NB4 (cell line): ENCODE data around the gene KCNQ5.

Experiments
- DNase-seq: peaks from one replicate; pipeline ENCODE4 v3.0.0; 2010; ENCODE audit warnings: low read depth
- H3K4me3 ChIP-seq: one replicate; pipeline ENCODE4 v1.5.1; 2011; ENCODE audit warnings: mild to moderate bottlenecking, low read depth, low read length, moderate library complexity
- MYC ChIP-seq: IDR thresholded peaks from 2 replicates; pipeline ENCODE4 v1.6.1; 2011; ENCODE audit warnings: low read depth, low read length
- POLR2A ChIP-seq: IDR thresholded peaks from 2 replicates; pipeline ENCODE4 v1.6.1; 2011; ENCODE audit warnings: mild to moderate bottlenecking; ENCODE audit not compliant: insufficient read length; ENCODE audit errors: extremely low read depth
- TF ChIP-seq, protein P1 (sequence below): IDR thresholded peaks from one replicate; pipeline ENCODE4 v1.5.1; 2012; ENCODE audit warnings: low read depth, low read length
- TF ChIP-seq, protein P2 (sequence below): IDR thresholded peaks from 2 replicates; pipeline ENCODE4 v1.6.1; 2011; ENCODE audit warnings: low read depth, low read length

Gene KCNQ5

DNA sequence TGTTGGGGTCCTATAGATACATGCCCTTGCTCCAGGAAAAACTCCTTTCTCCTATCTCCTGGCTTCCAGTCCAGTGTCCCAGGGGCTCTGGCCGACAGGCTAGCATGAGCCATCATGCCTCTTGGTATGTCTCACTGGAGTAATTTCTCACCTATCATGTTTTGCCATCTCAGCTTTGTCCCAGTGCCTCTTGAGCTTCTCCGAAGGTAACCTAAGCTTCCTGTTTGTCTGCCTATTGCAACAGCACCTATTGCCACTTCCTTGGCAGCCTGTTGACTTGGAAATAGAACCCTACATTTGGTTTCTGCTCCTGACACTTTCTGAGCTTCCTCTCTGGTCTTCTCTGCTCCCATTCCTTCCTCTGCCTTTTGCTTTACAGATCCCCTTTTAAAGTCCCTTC lies 197.7 kb downstream of the KCNQ5 start:
- peak; percentile 77 for DNase-seq
- TF ChIP-seq MYC (no peak), POLR2A (no peak)
- TF ChIP-seq, protein P1, sequence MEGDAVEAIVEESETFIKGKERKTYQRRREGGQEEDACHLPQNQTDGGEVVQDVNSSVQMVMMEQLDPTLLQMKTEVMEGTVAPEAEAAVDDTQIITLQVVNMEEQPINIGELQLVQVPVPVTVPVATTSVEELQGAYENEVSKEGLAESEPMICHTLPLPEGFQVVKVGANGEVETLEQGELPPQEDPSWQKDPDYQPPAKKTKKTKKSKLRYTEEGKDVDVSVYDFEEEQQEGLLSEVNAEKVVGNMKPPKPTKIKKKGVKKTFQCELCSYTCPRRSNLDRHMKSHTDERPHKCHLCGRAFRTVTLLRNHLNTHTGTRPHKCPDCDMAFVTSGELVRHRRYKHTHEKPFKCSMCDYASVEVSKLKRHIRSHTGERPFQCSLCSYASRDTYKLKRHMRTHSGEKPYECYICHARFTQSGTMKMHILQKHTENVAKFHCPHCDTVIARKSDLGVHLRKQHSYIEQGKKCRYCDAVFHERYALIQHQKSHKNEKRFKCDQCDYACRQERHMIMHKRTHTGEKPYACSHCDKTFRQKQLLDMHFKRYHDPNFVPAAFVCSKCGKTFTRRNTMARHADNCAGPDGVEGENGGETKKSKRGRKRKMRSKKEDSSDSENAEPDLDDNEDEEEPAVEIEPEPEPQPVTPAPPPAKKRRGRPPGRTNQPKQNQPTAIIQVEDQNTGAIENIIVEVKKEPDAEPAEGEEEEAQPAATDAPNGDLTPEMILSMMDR, result no peak
- TF ChIP-seq, protein P2, sequence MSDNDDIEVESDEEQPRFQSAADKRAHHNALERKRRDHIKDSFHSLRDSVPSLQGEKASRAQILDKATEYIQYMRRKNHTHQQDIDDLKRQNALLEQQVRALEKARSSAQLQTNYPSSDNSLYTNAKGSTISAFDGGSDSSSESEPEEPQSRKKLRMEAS, result no peak
- no peak overlapping the region for H3K4me3 ChIP-seq

DNA sequence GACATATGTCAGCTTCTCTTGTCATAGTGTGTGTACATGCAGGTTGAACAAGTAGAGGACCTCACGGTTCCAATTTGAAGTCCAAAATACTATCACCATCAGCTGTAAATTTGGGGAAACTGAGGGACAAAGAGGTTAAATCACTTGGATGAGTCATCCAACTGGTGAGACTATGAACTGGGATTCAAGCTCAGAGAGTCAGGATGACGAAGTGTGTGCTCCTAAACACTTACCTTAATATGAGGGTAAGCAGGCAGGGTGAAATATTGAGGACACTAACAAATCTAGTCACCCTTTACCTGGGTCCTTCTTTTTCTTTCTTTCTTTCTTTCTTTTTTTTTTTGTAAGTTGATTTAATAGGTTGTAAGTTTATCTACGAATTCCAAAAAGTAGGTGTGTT lies 198.3 kb downstream of the KCNQ5 start:
- TF ChIP-seq POLR2A (no peak), MYC (no peak)
- TF ChIP-seq, protein P1, result no peak
- TF ChIP-seq, protein P2, result no peak
- DNase-seq, result no peak
- no peak overlapping the region for H3K4me3 ChIP-seq

DNA sequence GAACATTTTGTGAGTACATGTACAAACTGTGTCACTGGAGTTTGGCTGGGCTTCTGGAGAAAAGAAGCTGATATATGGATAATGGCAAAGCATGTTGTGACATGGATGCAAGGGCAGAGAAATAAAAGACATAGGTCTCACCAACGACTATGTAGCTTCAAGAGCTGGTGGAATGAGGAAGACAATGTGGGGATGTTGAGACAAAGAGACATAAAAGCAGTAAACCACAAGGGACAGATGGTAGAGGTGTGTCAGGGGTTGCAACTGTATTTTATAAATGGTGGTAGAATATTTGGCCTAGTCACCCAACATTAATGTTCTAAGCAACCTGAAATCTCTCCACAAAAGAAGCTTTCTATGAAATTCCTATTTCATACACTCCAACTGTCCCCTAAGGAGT lies 199.0 kb downstream of the KCNQ5 start:
- TF ChIP-seq MYC (no peak), POLR2A (no peak)
- TF ChIP-seq, protein P2, result no peak
- TF ChIP-seq, protein P1, result no peak
- H3K4me3 ChIP-seq, result no peak overlapping the region

DNA sequence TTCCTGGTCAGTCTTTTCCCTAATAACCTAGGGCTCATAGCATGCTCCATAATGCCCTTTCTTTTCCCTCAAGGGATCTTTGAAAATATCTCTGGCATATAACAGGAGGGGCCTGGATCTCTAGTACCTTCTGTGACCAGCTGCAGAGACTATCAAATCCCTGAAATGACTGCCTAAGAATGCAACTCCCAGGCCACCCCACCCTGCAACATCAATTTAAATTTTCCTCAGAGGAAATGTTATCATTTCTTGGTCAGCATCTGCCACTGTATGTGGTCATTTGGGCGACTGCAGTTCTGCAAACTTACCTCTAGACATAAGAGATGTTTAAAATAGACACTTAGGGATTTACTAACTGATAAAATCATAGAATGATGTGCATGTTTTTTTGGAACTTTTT lies 200.2 kb downstream of the KCNQ5 start:
- no peak for DNase-seq
- TF ChIP-seq, protein P2, result no peak
- TF ChIP-seq MYC (no peak), POLR2A (no peak)
- TF ChIP-seq, protein P1, result no peak
- H3K4me3 ChIP-seq, result no peak overlapping the region

More for the DNA sequence above, 199.0 kb downstream of the KCNQ5 start:
- DNase-seq, result peak; percentile 62

DNA sequence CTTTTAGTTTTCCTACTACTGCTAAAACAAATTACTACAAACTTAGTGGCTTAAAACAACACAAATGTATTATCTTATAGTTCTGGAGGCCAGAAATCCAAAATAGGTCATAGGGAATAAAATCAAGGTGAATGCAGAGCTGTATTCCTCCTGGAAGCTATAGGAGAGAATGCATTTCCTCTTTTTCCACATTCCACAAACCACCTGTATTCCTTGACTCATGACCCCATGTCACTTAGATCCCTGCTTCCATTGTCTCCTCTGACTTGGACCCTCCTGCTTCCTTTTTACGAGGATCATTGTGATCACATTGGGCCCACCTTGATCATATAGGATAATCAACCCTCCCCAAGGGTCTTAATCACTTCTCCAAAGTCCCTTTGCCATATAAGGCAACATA lies 200.8 kb downstream of the KCNQ5 start:
- no peak overlapping the region for H3K4me3 ChIP-seq
- DNase-seq, result no peak
- TF ChIP-seq, protein P2, result no peak
- no peak for TF ChIP-seq POLR2A
- TF ChIP-seq, protein P1, result no peak
- no peak for TF ChIP-seq MYC

DNA sequence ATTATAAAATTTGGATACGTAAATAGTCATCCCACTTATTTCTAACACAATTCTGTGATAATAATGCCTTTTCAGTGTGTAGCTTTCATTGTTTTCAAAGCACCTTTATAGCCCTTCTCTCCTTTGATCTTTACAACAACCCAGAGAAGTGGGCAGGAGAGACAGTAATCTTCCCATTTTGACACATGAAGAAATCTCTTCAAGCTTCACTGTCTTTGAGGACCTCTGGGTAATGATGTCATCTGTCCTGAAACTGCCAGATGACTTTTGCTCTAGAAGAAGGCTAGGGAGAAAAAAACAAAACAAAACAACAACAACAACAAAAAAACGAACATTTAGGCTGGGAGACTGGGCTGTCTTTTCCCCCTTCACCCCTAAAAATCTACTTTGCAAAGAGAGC lies 203.0 kb downstream of the KCNQ5 start:
- no peak overlapping the region for H3K4me3 ChIP-seq
- TF ChIP-seq, protein P2, result no peak
- TF ChIP-seq, protein P1, result no peak
- TF ChIP-seq POLR2A (no peak), MYC (no peak)
- DNase-seq, result no peak
